Tibial nerve (tissue), 4 donors: ENCODE results near the gene GJB1. TPM values are rescaled to one million over a fixed set of nuclear protein-coding genes. Genes with fewer than 3 reads are reported as not detected.
A peak's percentile ranks its signal among the peaks of the same experiment; 100 is the strongest.

Experiments used
- DNase-seq, 2 donors: peaks; one replicate each; pipeline ENCODE4 v3.0.0-alpha.2; 2019; ENCODE audit warnings: low spot score in 2 of 2
- H3K27ac ChIP-seq, 4 donors: fragments of 200-600 bp; sonication (generic) in 3 of 4; one replicate each; pipeline ENCODE4 v1.5.1; 2017 to 2019; ENCODE audit warnings: mild to moderate bottlenecking in 1 of 4
- H3K27me3 ChIP-seq, 2 donors: fragments of 200-600 bp; sonication (generic) in 1 of 2; one replicate each; pipeline versions ENCODE4 v1.5.1 to v1.6.0; 2017 to 2019
- H3K36me3 ChIP-seq, 3 donors: fragments of 200-600 bp; sonication (generic); one replicate each; pipeline ENCODE4 v1.5.1; 2018 to 2019
- H3K4me1 ChIP-seq, 4 donors: fragments of 200-600 bp; sonication (generic) in 3 of 4; one replicate each; pipeline ENCODE4 v1.5.1; 2017 to 2019
- H3K4me3 ChIP-seq, 4 donors: fragments of 200-600 bp; sonication (generic) in 3 of 4; one replicate each; pipeline ENCODE4 v1.5.1; 2017 to 2019; ENCODE audit warnings: mild to moderate bottlenecking in 1 of 4, moderate library complexity in 1 of 4
- H3K9me3 ChIP-seq, 4 donors: fragments of 200-600 bp; sonication (generic) in 3 of 4; one replicate each; pipeline ENCODE4 v1.5.1; 2017 to 2019
- EP300 ChIP-seq, 2 donors: sonication (generic); formaldehyde crosslinking; IDR thresholded peaks; one replicate each; pipeline ENCODE4 v1.6.1; 2017; ENCODE audit warnings: antibody characterized with exemption in 2 of 2, mild to moderate bottlenecking in 1 of 2
- POLR2A ChIP-seq, 2 donors: fragments of 450-650 bp; IDR thresholded peaks; one replicate each; pipeline ENCODE4 v1.6.1; 2017; ENCODE audit warnings: antibody characterized with exemption in 2 of 2, mild to moderate bottlenecking in 2 of 2, moderate library complexity in 2 of 2
- WGBS, 2 donors: methylation state at CpG; one replicate each; pipeline ENCODE4 v1.1.5; 2018; 5-methylcytosine and 5-hydroxymethylcytosine counted together
- total RNA-seq, 4 donors: library from RNA; depleted of rRNA; stranded (reverse); fragments of >200 nt; gene quantifications; one replicate each; pipeline ENCODE4 v1.1.0, GENCODE V29; 2016
- TF ChIP-seq, protein P1 (sequence below), 5 experiments: fragments of 200-600 bp in 3 of 5; fragments of 450-650 bp in 2 of 5; sonication (generic) in 3 of 5; IDR thresholded peaks; one replicate each; pipeline ENCODE4 v1.5.1; 2016 to 2019; ENCODE audit warnings: antibody characterized with exemption in 5 of 5, mild to moderate bottlenecking in 3 of 5, moderate library complexity in 2 of 5

Gene GJB1
- total RNA-seq, 4 donors from 2014 or later = 5.1 to 22.5 (median 16.3) TPM

DNA sequence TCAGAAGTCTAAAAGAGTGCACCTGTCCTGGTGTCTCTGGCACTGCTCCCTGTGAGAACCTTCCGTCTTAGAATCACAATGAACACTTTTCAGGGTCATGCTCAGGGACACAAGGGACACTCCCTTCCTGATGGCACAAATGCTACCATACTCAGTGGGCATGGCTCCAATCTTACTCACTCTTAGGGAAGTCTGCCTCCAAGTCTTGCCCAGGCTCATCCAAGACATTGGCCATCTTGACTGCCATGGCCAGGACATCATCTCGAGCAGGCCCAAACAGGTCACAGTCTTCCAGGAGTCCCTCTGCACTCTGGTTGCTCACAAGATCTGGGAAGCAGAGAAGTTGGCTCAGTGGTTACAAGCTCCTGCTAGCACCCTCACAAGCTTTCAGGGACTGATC lies 22.1 kb downstream of the GJB1 start:
- no peak for TF ChIP-seq POLR2A (IDR thresholded peaks at IDR 0.05)
- TF ChIP-seq, protein P1, sequence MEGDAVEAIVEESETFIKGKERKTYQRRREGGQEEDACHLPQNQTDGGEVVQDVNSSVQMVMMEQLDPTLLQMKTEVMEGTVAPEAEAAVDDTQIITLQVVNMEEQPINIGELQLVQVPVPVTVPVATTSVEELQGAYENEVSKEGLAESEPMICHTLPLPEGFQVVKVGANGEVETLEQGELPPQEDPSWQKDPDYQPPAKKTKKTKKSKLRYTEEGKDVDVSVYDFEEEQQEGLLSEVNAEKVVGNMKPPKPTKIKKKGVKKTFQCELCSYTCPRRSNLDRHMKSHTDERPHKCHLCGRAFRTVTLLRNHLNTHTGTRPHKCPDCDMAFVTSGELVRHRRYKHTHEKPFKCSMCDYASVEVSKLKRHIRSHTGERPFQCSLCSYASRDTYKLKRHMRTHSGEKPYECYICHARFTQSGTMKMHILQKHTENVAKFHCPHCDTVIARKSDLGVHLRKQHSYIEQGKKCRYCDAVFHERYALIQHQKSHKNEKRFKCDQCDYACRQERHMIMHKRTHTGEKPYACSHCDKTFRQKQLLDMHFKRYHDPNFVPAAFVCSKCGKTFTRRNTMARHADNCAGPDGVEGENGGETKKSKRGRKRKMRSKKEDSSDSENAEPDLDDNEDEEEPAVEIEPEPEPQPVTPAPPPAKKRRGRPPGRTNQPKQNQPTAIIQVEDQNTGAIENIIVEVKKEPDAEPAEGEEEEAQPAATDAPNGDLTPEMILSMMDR (IDR thresholded peaks at IDR 0.05) = no peak
- H3K9me3 ChIP-seq = no peaks in the 10 kb centered on the region
- H3K27me3 ChIP-seq = no peaks in the 10 kb centered on the region
- H3K36me3 ChIP-seq = peaks cover 0 to 100% (median 0%) of the 10 kb centered on the region in 3 donors
- H3K4me1 ChIP-seq = no peaks in the 10 kb centered on the region
- WGBS, 2 donors = 80 to 81% methylated on average over 1 to 2 of the region's 2 CpGs
- no peak overlapping the region for H3K4me3 ChIP-seq
- no peak overlapping the region for H3K27ac ChIP-seq
- no peak for DNase-seq

- TF ChIP-seq, protein P1 (IDR thresholded peaks at IDR 0.05) = no peak
- WGBS, 2 donors = 66 to 76% methylated on average over 9 of the region's 9 CpGs
- no peak overlapping the region for H3K4me3 ChIP-seq
- no peak for DNase-seq
- no peaks in the 10 kb centered on the region for H3K9me3 ChIP-seq
- H3K4me1 ChIP-seq = peaks cover 0 to 25% (median 8%) of the 10 kb centered on the region in 4 donors
- no peaks in the 10 kb centered on the region for H3K27me3 ChIP-seq
- H3K27ac ChIP-seq = no peak overlapping the region
- H3K36me3 ChIP-seq = peaks cover 0 to 48% (median 0%) of the 10 kb centered on the region in 3 donors
Observed at GRCh38 chrX:71250841-71251240, 27.8 kb downstream of the GJB1 start.

DNA sequence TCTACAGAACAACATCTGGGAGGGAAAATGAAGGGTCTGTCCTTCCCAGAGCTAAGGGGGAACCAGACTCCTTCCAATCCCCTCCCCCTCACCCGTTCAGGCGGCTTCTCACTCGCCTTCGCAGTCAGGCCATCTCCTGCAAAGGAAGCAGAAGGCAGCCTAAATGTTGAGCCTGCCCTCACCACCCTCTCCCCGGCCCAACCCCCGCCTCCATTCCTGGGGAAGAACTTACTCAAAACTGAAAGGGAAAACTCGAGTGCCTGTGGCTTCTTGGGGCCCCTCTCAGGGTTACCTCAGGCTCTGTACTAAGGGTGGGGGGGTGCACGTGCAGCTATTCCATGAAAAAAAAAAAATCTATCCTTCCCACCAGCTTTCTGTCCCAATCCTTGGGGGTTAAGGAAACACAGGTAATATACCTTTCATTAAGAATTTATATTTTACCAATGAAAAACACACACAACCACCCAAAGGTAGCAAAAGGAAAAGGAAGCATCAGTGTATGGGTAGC lies 28.5 kb downstream of the GJB1 start:
- peaks cover 0 to 41% (median 0%) of the 10 kb centered on the region in 3 donors for H3K36me3 ChIP-seq
- 36 to 62% methylated on average over 7 to 8 of the region's 8 CpGs for WGBS, 2 donors
- TF ChIP-seq EP300 (IDR thresholded peaks at IDR 0.05) (no peak), POLR2A (IDR thresholded peaks at IDR 0.05) (no peak)
- TF ChIP-seq, protein P1 (IDR thresholded peaks at IDR 0.05) = no peak
- H3K27me3 ChIP-seq = no peaks in the 10 kb centered on the region
- DNase-seq = no peak
- H3K27ac ChIP-seq = peak overlapping the region in 1 of 4 donors; percentile 92
- no peaks in the 10 kb centered on the region for H3K9me3 ChIP-seq
- H3K4me3 ChIP-seq = no peak overlapping the region
- peaks cover 0 to 25% (median 8%) of the 10 kb centered on the region in 4 donors for H3K4me1 ChIP-seq

DNA sequence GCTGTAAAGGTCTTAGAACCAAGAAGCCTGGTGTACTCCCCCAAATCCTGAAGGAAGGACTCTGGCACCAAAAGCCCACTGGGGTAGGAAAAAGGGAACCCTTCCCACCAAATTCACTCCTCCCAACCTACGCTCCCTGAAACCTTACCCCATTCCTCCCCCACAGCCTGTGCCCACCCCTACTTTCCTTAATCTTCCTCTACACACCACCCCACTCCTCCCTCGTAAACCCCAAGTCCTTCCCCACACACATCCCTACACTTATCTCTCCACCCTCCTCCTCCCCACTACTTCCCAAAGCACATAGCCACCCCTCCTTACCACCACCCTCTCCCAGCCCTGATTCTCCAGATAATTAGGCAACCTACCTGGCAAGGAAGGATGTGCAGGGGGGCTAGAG lies 29.2 kb downstream of the GJB1 start:
- DNase-seq = no peak
- H3K4me3 ChIP-seq = peak overlapping the region in 1 of 4 donors; percentile 69
- TF ChIP-seq EP300 (IDR thresholded peaks at IDR 0.05) (no peak), POLR2A (IDR thresholded peaks at IDR 0.05) (no peak)
- TF ChIP-seq, protein P1 (IDR thresholded peaks at IDR 0.05) = no peak
- peak overlapping the region in 1 of 4 donors; percentile 92 for H3K27ac ChIP-seq
- WGBS, 2 donors = 43 to 71% methylated on average over 2 of the region's 2 CpGs
- peaks cover 0 to 25% (median 8%) of the 10 kb centered on the region in 4 donors for H3K4me1 ChIP-seq
- H3K9me3 ChIP-seq = no peaks in the 10 kb centered on the region
- H3K27me3 ChIP-seq = no peaks in the 10 kb centered on the region
- H3K36me3 ChIP-seq = peaks cover 0 to 34% (median 0%) of the 10 kb centered on the region in 3 donors

DNA sequence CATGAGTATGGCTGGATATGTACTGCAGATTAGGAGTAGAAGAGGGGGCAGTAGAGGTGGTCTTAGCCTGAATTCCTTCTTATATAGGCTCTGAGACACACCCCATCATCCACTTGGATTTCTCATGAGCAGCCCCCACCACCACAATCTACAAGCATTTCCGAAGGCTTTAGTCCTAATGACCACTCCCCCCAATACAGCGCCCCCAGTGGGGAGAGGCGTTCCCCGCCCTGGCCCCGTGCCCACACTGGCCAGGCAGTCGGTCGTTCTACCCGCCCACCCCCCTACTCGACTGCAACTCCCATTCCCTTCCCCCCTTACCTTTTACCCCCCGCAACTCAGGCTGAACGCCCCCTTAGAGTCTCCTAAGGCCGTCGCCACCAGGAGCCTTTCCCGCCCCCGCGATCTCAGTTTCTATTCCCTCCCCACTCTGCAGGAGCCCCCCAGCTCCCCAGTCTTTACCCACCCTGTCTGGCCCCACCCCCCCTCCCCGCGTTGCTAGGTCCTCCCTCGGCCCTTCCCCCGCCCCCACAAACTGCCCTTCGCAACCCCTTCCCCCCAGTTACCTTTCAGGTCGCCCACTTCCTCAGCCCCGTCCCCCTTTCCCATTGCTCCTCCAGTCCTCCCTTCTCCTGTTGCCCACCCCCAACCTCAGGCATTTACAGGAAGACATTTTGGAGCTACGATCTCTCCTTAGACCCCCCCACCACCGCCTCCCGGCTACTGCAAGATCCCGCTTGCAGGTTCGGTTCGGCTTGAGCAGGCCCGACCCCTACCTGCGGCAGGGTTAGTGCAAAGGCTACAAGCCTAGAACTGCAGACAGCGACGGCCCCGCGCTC lies 30.4 kb downstream of the GJB1 start:
- Histone ChIP-seq H3K27ac (peak overlapping the region; percentile 70 to 92 (median 86)), H3K9me3 (no peaks in the 10 kb centered on the region), H3K4me3 (peak overlapping the region; percentile 48 to 69 (median 60)), H3K36me3 (peaks cover 0 to 22% (median 0%) of the 10 kb centered on the region in 3 donors), H3K4me1 (peaks cover 0 to 25% (median 8%) of the 10 kb centered on the region in 4 donors), H3K27me3 (no peaks in the 10 kb centered on the region)
- TF ChIP-seq, protein P1 (IDR thresholded peaks at IDR 0.05) = peak in 4 of 5 experiments; percentile 19 to 49 (median 34)
- TF ChIP-seq POLR2A (IDR thresholded peaks at IDR 0.05) = no peak
- DNase-seq = peak in 1 of 2 donors; percentile 10
- 0 to 41% methylated on average over 18 to 35 of the region's 35 CpGs for WGBS, 2 donors
